IgD-negative memory B cell (primary cell): ENCODE data around the gene SMIM44. TPM values are rescaled to one million over a fixed set of nuclear protein-coding genes. Genes with fewer than 3 reads are reported as not detected.

ENCODE experiments used
- H3K27ac Mint-ChIP-seq, 3 donors: one replicate each; pipeline ENCODE4 v1.8.0; 2020 to 2022; ENCODE audit warnings: mild to moderate bottlenecking in 3 of 3, mixed read lengths in 3 of 3, moderate library complexity in 1 of 3
- H3K27me3 Mint-ChIP-seq: one replicate; pipeline ENCODE4 v1.8.0; 2021; ENCODE audit warnings: mixed read lengths
- H3K36me3 Mint-ChIP-seq: one replicate; pipeline ENCODE4 v1.8.0; 2020; ENCODE audit warnings: mild to moderate bottlenecking, mixed read lengths
- H3K4me1 Mint-ChIP-seq, 3 donors: one replicate each; pipeline ENCODE4 v1.8.0; 2020 to 2022; ENCODE audit warnings: mixed read lengths in 3 of 3, mild to moderate bottlenecking in 1 of 3
- H3K4me3 Mint-ChIP-seq, 4 donors: one replicate each; pipeline ENCODE4 v1.8.0; 2020 to 2022; ENCODE audit warnings: mild to moderate bottlenecking in 4 of 4, mixed read lengths in 4 of 4, moderate library complexity in 3 of 4
- H3K9me3 Mint-ChIP-seq, 3 donors: one replicate each; pipeline ENCODE4 v1.8.0; 2020 to 2021; ENCODE audit warnings: mixed read lengths in 3 of 3, mild to moderate bottlenecking in 1 of 3
- polyA plus RNA-seq: library from polyadenylated mRNA; unstranded; fragments of 300-500 nt; fragmentation: Illumina TruSeq; gene quantifications from one replicate; pipeline ENCODE4 v1.2.3, GENCODE V29; 2021

SMIM44 gene
- polyA plus RNA-seq, 1 donor from 2014 or later: not detected

- Mint-ChIP-seq H3K4me1 (peaks cover 3 to 7% (median 4%) of the 10 kb centered on the region in 3 donors), H3K27ac (no peak overlapping the region), H3K4me3 (peak overlapping the region in 1 of 4 donors; percentile 78), H3K9me3 (no peaks in the 10 kb centered on the region), H3K27me3 (peaks cover 3% of the 10 kb centered on the region), H3K36me3 (no peaks in the 10 kb centered on the region)
Measured at GRCh38 chr19:3479834-3480215, 3.4 kb downstream of the SMIM44 start.

- H3K9me3 Mint-ChIP-seq: no peaks in the 10 kb centered on the region
- no peaks in the 10 kb centered on the region for H3K36me3 Mint-ChIP-seq
- H3K4me3 Mint-ChIP-seq: peak overlapping the region in 1 of 4 donors; percentile 78
- H3K27me3 Mint-ChIP-seq: peaks cover 3% of the 10 kb centered on the region
- H3K27ac Mint-ChIP-seq: peak overlapping the region in 2 of 3 donors; percentile 43 to 64
- H3K4me1 Mint-ChIP-seq: peaks cover 3 to 7% (median 4%) of the 10 kb centered on the region in 3 donors
Measured at GRCh38 chr19:3479177-3479833, 3.9 kb downstream of the SMIM44 start.

GRCh38 chr19:3478409-3479176 is 4.6 kb downstream of the SMIM44 start:
- H3K27ac Mint-ChIP-seq: peak overlapping the region in 2 of 3 donors; percentile 43 to 64
- peaks cover 3% of the 10 kb centered on the region for H3K27me3 Mint-ChIP-seq
- no peaks in the 10 kb centered on the region for H3K36me3 Mint-ChIP-seq
- peak overlapping the region in 3 of 4 donors; percentile 43 to 84 (median 55) for H3K4me3 Mint-ChIP-seq
- peaks cover 3 to 7% (median 4%) of the 10 kb centered on the region in 3 donors for H3K4me1 Mint-ChIP-seq
- H3K9me3 Mint-ChIP-seq: no peaks in the 10 kb centered on the region

- H3K27me3 Mint-ChIP-seq: peaks cover 4% of the 10 kb centered on the region
- H3K36me3 Mint-ChIP-seq: no peaks in the 10 kb centered on the region
- H3K9me3 Mint-ChIP-seq: no peaks in the 10 kb centered on the region
- H3K27ac Mint-ChIP-seq: no peak overlapping the region
- H3K4me1 Mint-ChIP-seq: peaks cover 3 to 7% (median 4%) of the 10 kb centered on the region in 3 donors
- H3K4me3 Mint-ChIP-seq: no peak overlapping the region
Measured at GRCh38 chr19:3477951-3478350, 5.3 kb downstream of the SMIM44 start.

- Mint-ChIP-seq H3K27ac (no peak overlapping the region), H3K4me1 (peaks cover 3 to 7% (median 4%) of the 10 kb centered on the region in 3 donors), H3K36me3 (no peaks in the 10 kb centered on the region), H3K27me3 (peaks cover 4% of the 10 kb centered on the region), H3K4me3 (no peak overlapping the region), H3K9me3 (no peaks in the 10 kb centered on the region)
Measured at GRCh38 chr19:3477506-3477905, 5.7 kb downstream of the SMIM44 start.

- H3K27ac Mint-ChIP-seq: no peak overlapping the region
- no peaks in the 10 kb centered on the region for H3K9me3 Mint-ChIP-seq
- no peak overlapping the region for H3K4me3 Mint-ChIP-seq
- no peaks in the 10 kb centered on the region for H3K36me3 Mint-ChIP-seq
- H3K27me3 Mint-ChIP-seq: peaks cover 4% of the 10 kb centered on the region
- H3K4me1 Mint-ChIP-seq: peaks cover 3 to 7% (median 4%) of the 10 kb centered on the region in 3 donors
Measured at GRCh38 chr19:3476830-3477229, 6.4 kb downstream of the SMIM44 start.

- Mint-ChIP-seq H3K36me3 (no peaks in the 10 kb centered on the region), H3K4me3 (no peak overlapping the region), H3K9me3 (no peaks in the 10 kb centered on the region), H3K4me1 (peaks cover 0 to 5% (median 3%) of the 10 kb centered on the region in 3 donors), H3K27me3 (peaks cover 4% of the 10 kb centered on the region), H3K27ac (no peak overlapping the region)
Measured at GRCh38 chr19:3475449-3475848, 7.8 kb downstream of the SMIM44 start.

- Mint-ChIP-seq H3K27me3 (peaks cover 4% of the 10 kb centered on the region), H3K9me3 (no peaks in the 10 kb centered on the region), H3K4me3 (no peak overlapping the region), H3K36me3 (no peaks in the 10 kb centered on the region), H3K27ac (no peak overlapping the region), H3K4me1 (peaks cover 0 to 5% (median 3%) of the 10 kb centered on the region in 3 donors)
Measured at GRCh38 chr19:3474614-3475013, 8.6 kb downstream of the SMIM44 start.

- Mint-ChIP-seq H3K36me3 (no peaks in the 10 kb centered on the region), H3K4me1 (peaks cover 0 to 5% (median 3%) of the 10 kb centered on the region in 3 donors), H3K9me3 (no peaks in the 10 kb centered on the region), H3K27ac (no peak overlapping the region), H3K27me3 (peaks cover 4% of the 10 kb centered on the region), H3K4me3 (no peak overlapping the region)
Measured at GRCh38 chr19:3474010-3474409, 9.2 kb downstream of the SMIM44 start.

GRCh38 chr19:3471954-3472655 is 11.1 kb downstream of the SMIM44 start:
- no peak overlapping the region for H3K4me3 Mint-ChIP-seq
- no peaks in the 10 kb centered on the region for H3K36me3 Mint-ChIP-seq
- H3K9me3 Mint-ChIP-seq: peaks cover 0 to 1% (median 0%) of the 10 kb centered on the region in 3 donors
- peaks cover 4% of the 10 kb centered on the region for H3K27me3 Mint-ChIP-seq
- no peak overlapping the region for H3K27ac Mint-ChIP-seq
- H3K4me1 Mint-ChIP-seq: no peaks in the 10 kb centered on the region

GRCh38 chr19:3470500-3471128 is 12.6 kb downstream of the SMIM44 start:
- Mint-ChIP-seq H3K9me3 (peaks cover 0 to 1% (median 0%) of the 10 kb centered on the region in 3 donors), H3K27me3 (peaks cover 4% of the 10 kb centered on the region), H3K4me3 (no peak overlapping the region), H3K4me1 (no peaks in the 10 kb centered on the region), H3K36me3 (no peaks in the 10 kb centered on the region), H3K27ac (peak overlapping the region in 1 of 3 donors; percentile 82)

GRCh38 chr19:3469638-3470499 is 13.4 kb downstream of the SMIM44 start:
- H3K27me3 Mint-ChIP-seq: peaks cover 4% of the 10 kb centered on the region
- no peak overlapping the region for H3K4me3 Mint-ChIP-seq
- no peaks in the 10 kb centered on the region for H3K36me3 Mint-ChIP-seq
- H3K4me1 Mint-ChIP-seq: no peaks in the 10 kb centered on the region
- H3K27ac Mint-ChIP-seq: no peak overlapping the region
- H3K9me3 Mint-ChIP-seq: peaks cover 0 to 1% (median 0%) of the 10 kb centered on the region in 3 donors

- no peaks in the 10 kb centered on the region for H3K4me1 Mint-ChIP-seq
- peaks cover 4% of the 10 kb centered on the region for H3K27me3 Mint-ChIP-seq
- H3K4me3 Mint-ChIP-seq: no peak overlapping the region
- no peak overlapping the region for H3K27ac Mint-ChIP-seq
- peaks cover 0 to 1% (median 0%) of the 10 kb centered on the region in 3 donors for H3K9me3 Mint-ChIP-seq
- H3K36me3 Mint-ChIP-seq: no peaks in the 10 kb centered on the region
Measured at GRCh38 chr19:3468211-3468610, 15.0 kb downstream of the SMIM44 start.
